CD4-positive, CD25-positive, alpha-beta regulatory T cell (primary cell): Measurements from ENCODE around the gene AMOTL2. TPM values are rescaled to one million over a fixed set of nuclear protein-coding genes. Genes with fewer than 3 reads are reported as not detected.
A peak's percentile ranks its signal among the peaks of the same experiment; 100 is the strongest.

ENCODE experiments used
- ATAC-seq, 2 donors: fragments of 150-1000 bp; cut with Tn5 transposase; one replicate each; pipeline ENCODE4 v1.10.0; 2021; ENCODE audit warnings: low read depth in 2 of 2, moderate number of reproducible peaks in 2 of 2, moderate library complexity in 1 of 2
- DNase-seq, 3 donors: peaks; one replicate each; pipeline versions ENCODE4 v3.0.0 to v3.0.0-alpha.2; 2012 to 2022; ENCODE audit warnings: mixed read lengths in 1 of 3
- H3K27ac ChIP-seq: one replicate; pipeline ENCODE4 v1.7.0; 2013; ENCODE audit warnings: mild to moderate bottlenecking, low read length; ENCODE audit not compliant: insufficient read depth, poor library complexity, severe bottlenecking
- H3K27me3 ChIP-seq: one replicate; pipeline ENCODE4 v1.7.0; 2013; ENCODE audit warnings: low read length; ENCODE audit not compliant: control insufficient read depth, insufficient read depth
- H3K36me3 ChIP-seq: one replicate; pipeline ENCODE4 v1.7.0; 2013; ENCODE audit warnings: mild to moderate bottlenecking, low read length, moderate library complexity; ENCODE audit not compliant: control insufficient read depth, insufficient read depth
- H3K4me1 ChIP-seq: 2 replicates; pipeline ENCODE4 v1.7.0; 2013; ENCODE audit warnings: mild to moderate bottlenecking, low read length; ENCODE audit not compliant: insufficient read depth, control insufficient read depth, poor library complexity, severe bottlenecking
- H3K4me3 ChIP-seq: one replicate; pipeline ENCODE4 v1.7.0; 2013; ENCODE audit warnings: low read depth, mild to moderate bottlenecking, low read length, moderate library complexity
- H3K9me3 ChIP-seq, 2 experiments: 1 replicate in 1 of 2; 2 replicates in 1 of 2; pipeline ENCODE4 v1.7.0; 2013; ENCODE audit warnings: low read length in 2 of 2, mild to moderate bottlenecking in 1 of 2, moderate library complexity in 1 of 2; ENCODE audit not compliant: control insufficient read depth in 2 of 2
- H3K27ac Mint-ChIP-seq, 3 donors: one replicate each; pipeline ENCODE4 v1.8.0; 2020 to 2022; ENCODE audit warnings: mild to moderate bottlenecking in 3 of 3, mixed read lengths in 3 of 3, moderate library complexity in 2 of 3
- H3K27me3 Mint-ChIP-seq: one replicate; pipeline ENCODE4 v1.8.0; 2022; ENCODE audit warnings: mild to moderate bottlenecking, mixed read lengths
- H3K36me3 Mint-ChIP-seq: one replicate; pipeline ENCODE4 v1.8.0; 2020; ENCODE audit warnings: mixed read lengths
- H3K4me1 Mint-ChIP-seq, 4 donors: one replicate each; pipeline ENCODE4 v1.8.0; 2020 to 2022; ENCODE audit warnings: mixed read lengths in 4 of 4, mild to moderate bottlenecking in 1 of 4
- H3K4me3 Mint-ChIP-seq, 4 donors: one replicate each; pipeline ENCODE4 v1.8.0; 2020 to 2022; ENCODE audit warnings: mild to moderate bottlenecking in 4 of 4, mixed read lengths in 4 of 4, moderate library complexity in 3 of 4
- H3K9me3 Mint-ChIP-seq, 7 donors: one replicate each; pipeline ENCODE4 v1.8.0; 2020 to 2022; ENCODE audit warnings: mixed read lengths in 7 of 7, mild to moderate bottlenecking in 3 of 7, moderate library complexity in 2 of 7
- polyA plus RNA-seq, 4 donors: library from polyadenylated mRNA; unstranded; fragments of 300-500 nt; fragmentation: Illumina TruSeq; gene quantifications; one replicate each; pipeline ENCODE4 v1.2.3, GENCODE V29; 2021
- total RNA-seq: library from RNA; stranded (reverse); gene quantifications from one replicate; pipeline ENCODE4 v1.2.3, GENCODE V29; 2022

Gene AMOTL2
- total and polyA plus RNA-seq, 5 donors from 2014 or later, result not detected

- no peaks in the 10 kb centered on the region for H3K36me3 Mint-ChIP-seq
- H3K4me3 Mint-ChIP-seq, result no peak overlapping the region
- DNase-seq (no peak), ATAC-seq (no peak)
- peaks cover 3 to 7% of the 10 kb centered on the region in 2 experiments for H3K9me3 ChIP-seq
- H3K27me3 ChIP-seq, result no peaks in the 10 kb centered on the region
- no peaks in the 10 kb centered on the region for H3K4me1 Mint-ChIP-seq
- no peaks in the 10 kb centered on the region for H3K4me1 ChIP-seq
- H3K27ac Mint-ChIP-seq, result no peak overlapping the region
- no peaks in the 10 kb centered on the region for H3K36me3 ChIP-seq
- H3K9me3 Mint-ChIP-seq, result peaks cover 0 to 9% (median 3%) of the 10 kb centered on the region in 7 donors
- H3K4me3 ChIP-seq, result no peak overlapping the region
- H3K27ac ChIP-seq, result no peak overlapping the region
- peaks cover 6% of the 10 kb centered on the region for H3K27me3 Mint-ChIP-seq
These were observed 22.8 kb downstream of the AMOTL2 start for GRCh38 chr3:134351427-134351826.

- Mint-ChIP-seq H3K4me1 (no peaks in the 10 kb centered on the region), H3K4me3 (no peak overlapping the region), H3K9me3 (peaks cover 0 to 12% (median 3%) of the 10 kb centered on the region in 7 donors), H3K27ac (no peak overlapping the region), H3K27me3 (peaks cover 6% of the 10 kb centered on the region), H3K36me3 (no peaks in the 10 kb centered on the region)
- Histone ChIP-seq H3K27ac (no peak overlapping the region), H3K27me3 (no peaks in the 10 kb centered on the region), H3K4me1 (no peaks in the 10 kb centered on the region), H3K4me3 (no peak overlapping the region), H3K9me3 (peaks cover 7 to 9% of the 10 kb centered on the region in 2 experiments), H3K36me3 (no peaks in the 10 kb centered on the region)
- no peak for ATAC-seq
- no peak for DNase-seq
These were observed 23.4 kb downstream of the AMOTL2 start for GRCh38 chr3:134350861-134351311.

- ATAC-seq (no peak), DNase-seq (no peak)
- Histone ChIP-seq H3K4me3 (no peak overlapping the region), H3K4me1 (no peaks in the 10 kb centered on the region), H3K36me3 (no peaks in the 10 kb centered on the region), H3K27ac (no peak overlapping the region), H3K9me3 (peaks cover 7 to 9% of the 10 kb centered on the region in 2 experiments), H3K27me3 (no peaks in the 10 kb centered on the region)
- Mint-ChIP-seq H3K27ac (no peak overlapping the region), H3K4me1 (no peaks in the 10 kb centered on the region), H3K36me3 (no peaks in the 10 kb centered on the region), H3K27me3 (peaks cover 6% of the 10 kb centered on the region), H3K9me3 (peaks cover 0 to 12% (median 3%) of the 10 kb centered on the region in 7 donors), H3K4me3 (no peak overlapping the region)
These were observed 24.0 kb downstream of the AMOTL2 start for GRCh38 chr3:134350266-134350665.

GRCh38 chr3:134348524-134348923 is 25.7 kb downstream of the AMOTL2 start:
- no peaks in the 10 kb centered on the region for H3K36me3 Mint-ChIP-seq
- H3K9me3 Mint-ChIP-seq, result peaks cover 0 to 12% (median 4%) of the 10 kb centered on the region in 7 donors
- no peaks in the 10 kb centered on the region for H3K36me3 ChIP-seq
- peaks cover 7 to 9% of the 10 kb centered on the region in 2 experiments for H3K9me3 ChIP-seq
- H3K4me1 Mint-ChIP-seq, result no peaks in the 10 kb centered on the region
- no peak overlapping the region for H3K27ac Mint-ChIP-seq
- H3K27me3 ChIP-seq, result peaks cover 5% of the 10 kb centered on the region
- no peak overlapping the region for H3K4me3 ChIP-seq
- DNase-seq (no peak), ATAC-seq (no peak)
- H3K27ac ChIP-seq, result no peak overlapping the region
- peak overlapping the region in 1 of 4 donors; percentile 6 for H3K4me3 Mint-ChIP-seq
- no peaks in the 10 kb centered on the region for H3K4me1 ChIP-seq
- H3K27me3 Mint-ChIP-seq, result peaks cover 6% of the 10 kb centered on the region

- H3K27ac Mint-ChIP-seq, result no peak overlapping the region
- no peaks in the 10 kb centered on the region for H3K36me3 Mint-ChIP-seq
- no peak overlapping the region for H3K4me3 Mint-ChIP-seq
- DNase-seq (no peak), ATAC-seq (no peak)
- Histone ChIP-seq H3K27me3 (peaks cover 5% of the 10 kb centered on the region), H3K27ac (no peak overlapping the region), H3K9me3 (peaks cover 7 to 9% of the 10 kb centered on the region in 2 experiments), H3K4me1 (no peaks in the 10 kb centered on the region), H3K36me3 (no peaks in the 10 kb centered on the region), H3K4me3 (no peak overlapping the region)
- H3K9me3 Mint-ChIP-seq, result peaks cover 0 to 12% (median 4%) of the 10 kb centered on the region in 7 donors
- H3K27me3 Mint-ChIP-seq, result peaks cover 6% of the 10 kb centered on the region
- H3K4me1 Mint-ChIP-seq, result no peaks in the 10 kb centered on the region
These were observed 26.7 kb downstream of the AMOTL2 start for GRCh38 chr3:134347551-134347950.

- Mint-ChIP-seq H3K36me3 (no peaks in the 10 kb centered on the region), H3K4me3 (no peak overlapping the region), H3K27me3 (peaks cover 2% of the 10 kb centered on the region), H3K27ac (no peak overlapping the region), H3K4me1 (no peaks in the 10 kb centered on the region), H3K9me3 (peaks cover 0 to 12% (median 4%) of the 10 kb centered on the region in 7 donors)
- H3K27ac ChIP-seq, result no peak overlapping the region
- DNase-seq (no peak), ATAC-seq (no peak)
- H3K4me3 ChIP-seq, result no peak overlapping the region
- no peaks in the 10 kb centered on the region for H3K36me3 ChIP-seq
- H3K27me3 ChIP-seq, result peaks cover 5% of the 10 kb centered on the region
- no peaks in the 10 kb centered on the region for H3K4me1 ChIP-seq
- peaks cover 7 to 9% of the 10 kb centered on the region in 2 experiments for H3K9me3 ChIP-seq
These were observed 27.5 kb downstream of the AMOTL2 start for GRCh38 chr3:134346744-134347143.

GRCh38 chr3:134345202-134345601 is 29.0 kb downstream of the AMOTL2 start:
- Mint-ChIP-seq H3K4me1 (no peaks in the 10 kb centered on the region), H3K27me3 (no peaks in the 10 kb centered on the region), H3K27ac (peak overlapping the region in 1 of 3 donors; percentile 1), H3K36me3 (no peaks in the 10 kb centered on the region), H3K4me3 (no peak overlapping the region), H3K9me3 (peaks cover 0 to 12% (median 4%) of the 10 kb centered on the region in 7 donors)
- peaks cover 7 to 9% of the 10 kb centered on the region in 2 experiments for H3K9me3 ChIP-seq
- no peak for DNase-seq
- H3K27me3 ChIP-seq, result peaks cover 5% of the 10 kb centered on the region
- no peak overlapping the region for H3K27ac ChIP-seq
- no peaks in the 10 kb centered on the region for H3K4me1 ChIP-seq
- no peak for ATAC-seq
- no peak overlapping the region for H3K4me3 ChIP-seq
- H3K36me3 ChIP-seq, result no peaks in the 10 kb centered on the region

GRCh38 chr3:134344560-134344959 is 29.7 kb downstream of the AMOTL2 start:
- no peak overlapping the region for H3K4me3 ChIP-seq
- Mint-ChIP-seq H3K27ac (no peak overlapping the region), H3K4me1 (no peaks in the 10 kb centered on the region), H3K27me3 (no peaks in the 10 kb centered on the region), H3K36me3 (no peaks in the 10 kb centered on the region), H3K9me3 (peaks cover 0 to 12% (median 3%) of the 10 kb centered on the region in 7 donors), H3K4me3 (no peak overlapping the region)
- H3K27me3 ChIP-seq, result peaks cover 5% of the 10 kb centered on the region
- H3K36me3 ChIP-seq, result no peaks in the 10 kb centered on the region
- peaks cover 7 to 9% of the 10 kb centered on the region in 2 experiments for H3K9me3 ChIP-seq
- ATAC-seq, result no peak
- no peak for DNase-seq
- no peak overlapping the region for H3K27ac ChIP-seq
- H3K4me1 ChIP-seq, result no peaks in the 10 kb centered on the region
